Measurements from ENCODE around the gene HTD2.

Gene HTD2

GRCh38 chr3:58358808-58359207 lies 52.5 kb downstream of the HTD2 start:
- DNase-seq: no peak

- DNase-seq: no peak
Measured at GRCh38 chr3:58359621-58360020, 53.3 kb downstream of the HTD2 start.

- DNase-seq: no peak
Measured at GRCh38 chr3:58361866-58362265, 55.5 kb downstream of the HTD2 start.

GRCh38 chr3:58366699-58367098 lies 60.4 kb downstream of the HTD2 start:
- DNase-seq: no peak

- DNase-seq: no peak
Measured at GRCh38 chr3:58369038-58369437, 62.7 kb downstream of the HTD2 start.
